Measurements from ENCODE around the gene RGPD4. TPM values are rescaled to one million over a fixed set of nuclear protein-coding genes. Genes with fewer than 3 reads are reported as not detected.
A peak's percentile ranks its signal among the peaks of the same experiment; 100 is the strongest.
"Not testable (repeated sequence)": the region's sequence is repeated elsewhere in the genome, so short reads cannot be mapped to it uniquely, and the experiment has no call there.

RGPD4 gene
- under 1 TPM in 8 of 10 donors, not detected in 2; 0.05 to 0.24 (median 0.09) TPM for polyA plus RNA-seq (ENCODE audit: insufficient read length in 10 of 10)
- long read RNA-seq, donor 1: 0 reads
- long read RNA-seq, donor 2: 0 reads
- long read RNA-seq, donor 3: 0 reads
- long read RNA-seq, donor 4: 0 reads
- long read RNA-seq, donor 5: 0 reads
- long read RNA-seq, donor 6: 0 reads
- long read RNA-seq, donor 7: 0 reads
- long read RNA-seq, donor 8: 0 reads
- long read RNA-seq, donor 9: 0 reads

DNA sequence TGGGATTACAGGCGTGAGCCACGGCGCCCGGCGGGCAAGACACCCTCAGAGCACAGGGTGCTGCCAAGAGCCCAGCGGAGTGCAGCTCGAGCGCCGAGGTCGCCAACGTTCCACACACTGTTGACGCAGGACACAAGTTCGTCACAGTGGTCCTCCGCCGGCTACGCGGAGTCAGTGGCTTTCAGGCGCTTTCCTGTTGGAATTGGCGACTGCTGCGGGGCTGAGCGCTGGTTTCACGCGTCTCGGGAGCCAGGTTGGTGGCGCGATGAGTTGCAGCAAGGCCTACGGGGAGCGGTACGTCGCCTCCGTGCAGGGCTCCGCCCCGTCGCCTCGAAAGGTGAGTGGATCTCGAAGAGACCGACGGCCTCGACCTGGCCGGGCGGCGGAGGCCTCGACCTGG is at the start of gene RGPD4:
RGPD4 (plus strand) TSS at position 144 of the 400 bp plus-strand sequence; CDS start at position 266, 122 bp downstream.
- not testable (repeated sequence) for DNase-seq

DNA sequence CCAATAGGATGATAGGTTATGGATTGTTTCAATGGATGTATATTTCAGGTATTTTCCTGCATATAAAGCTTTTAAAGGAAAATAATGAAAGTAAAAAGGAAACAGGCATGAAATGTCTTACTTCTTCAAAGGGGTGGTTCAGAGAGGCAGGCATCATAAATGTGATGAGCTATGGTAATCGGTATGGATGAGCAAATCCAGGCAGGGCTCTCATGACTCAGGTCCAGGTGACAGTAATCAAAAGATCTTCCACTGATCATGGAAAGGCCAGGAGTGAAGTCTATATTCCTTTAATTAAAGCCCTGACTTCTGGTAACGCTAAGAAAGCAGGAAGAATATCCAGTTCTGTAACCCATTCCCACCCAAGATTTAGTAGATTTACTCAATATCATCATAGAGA is 48.7 kb upstream of the RGPD4 start:
- no peak for DNase-seq

DNA sequence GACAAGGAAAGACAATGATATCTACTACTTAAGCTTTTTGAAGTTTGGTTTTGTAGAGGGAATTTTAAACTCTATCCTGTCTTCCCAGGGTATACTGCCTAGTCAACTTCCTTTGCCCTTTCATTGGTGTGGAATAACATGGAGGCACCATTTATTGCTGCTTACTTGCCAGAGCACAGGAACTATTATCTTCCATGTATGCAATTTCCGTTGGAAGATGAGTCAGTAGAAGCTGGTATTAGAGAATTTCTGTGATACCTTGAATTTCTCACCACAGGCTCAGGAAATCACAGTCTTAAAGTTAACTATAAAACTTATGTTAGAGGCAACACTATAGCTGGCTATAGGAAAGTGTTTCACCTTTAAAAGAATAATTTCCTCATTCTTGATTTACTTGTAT is 40.9 kb upstream of the RGPD4 start:
- DNase-seq: no peak

DNA sequence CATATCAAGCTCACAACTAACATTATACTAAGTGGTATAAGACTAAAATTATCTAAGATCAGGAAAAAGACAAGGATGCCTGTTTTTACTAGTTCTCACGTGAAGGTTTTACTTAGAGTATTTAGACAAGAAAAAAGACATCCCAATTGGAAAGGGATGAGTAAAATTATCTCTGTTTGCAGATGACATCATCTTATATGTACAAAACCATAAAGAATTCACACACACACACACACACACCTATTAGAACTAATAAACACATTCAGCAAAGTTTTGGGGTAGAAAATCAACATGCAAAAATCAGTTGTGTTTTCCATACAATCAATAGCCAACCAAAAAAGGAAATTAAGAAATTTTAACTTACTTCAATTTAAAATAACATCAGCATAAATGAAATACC is 35.9 kb upstream of the RGPD4 start:
- no peak for DNase-seq

DNA sequence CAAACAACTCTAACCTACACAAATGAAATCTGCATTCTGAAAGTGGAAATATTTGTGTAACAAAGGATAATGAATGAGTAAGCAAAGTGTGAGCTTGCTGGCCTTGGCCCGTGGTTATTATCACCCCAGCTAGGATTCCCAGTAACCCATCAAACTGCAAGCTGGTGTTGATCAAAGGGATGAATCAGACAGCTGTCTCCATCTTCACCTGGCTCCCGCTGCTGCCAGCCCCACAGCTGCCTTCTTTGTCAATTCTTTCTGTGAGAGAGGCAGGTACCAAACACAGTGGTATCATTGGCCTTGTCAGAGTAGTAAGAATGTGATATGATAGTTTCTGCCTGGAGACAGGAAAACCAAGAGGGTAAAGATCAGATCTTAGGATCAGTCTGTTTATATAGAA is 25.2 kb upstream of the RGPD4 start:
- no peak for DNase-seq

DNA sequence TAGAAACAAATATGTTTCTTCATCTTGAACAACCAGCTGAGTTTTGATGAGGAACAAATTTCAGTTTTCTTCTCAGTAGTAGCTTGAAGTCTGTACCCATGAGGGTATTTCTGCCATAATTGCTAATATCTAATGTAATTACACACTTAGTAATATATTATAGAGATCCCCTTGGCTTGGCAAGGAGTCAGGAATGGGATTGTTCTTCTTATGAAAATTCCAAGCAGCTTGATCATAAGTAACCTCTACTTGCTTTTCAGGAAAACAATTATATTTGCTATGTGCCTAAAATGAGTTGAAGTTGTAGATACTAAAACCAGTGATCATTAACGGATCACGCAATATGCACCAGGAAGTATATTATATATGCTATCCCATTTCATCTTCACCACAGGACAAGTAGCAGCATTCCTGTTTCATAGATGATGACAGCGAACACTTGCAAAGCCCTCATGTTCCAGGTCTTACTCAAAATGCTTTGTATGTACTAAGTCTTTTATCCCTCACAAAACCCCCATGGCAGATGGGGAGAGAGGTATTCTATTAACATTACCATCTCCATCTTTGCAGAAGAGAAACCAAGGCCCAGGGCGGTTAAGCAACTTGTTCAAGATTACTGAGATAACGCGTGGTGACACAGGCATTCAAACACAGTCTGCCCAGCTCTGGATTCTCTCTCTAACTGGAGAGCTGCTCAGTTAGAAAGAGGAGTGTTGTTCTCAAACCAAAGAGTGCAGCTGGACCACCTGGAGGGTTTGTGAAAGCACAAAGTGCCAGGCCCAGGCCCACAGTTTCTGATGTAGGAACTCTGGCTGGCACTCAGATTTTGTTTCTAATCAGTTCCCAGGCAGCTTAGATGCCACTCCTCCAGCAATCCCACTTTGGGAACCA is 21.8 kb upstream of the RGPD4 start:
- DNase-seq: no peak

DNA sequence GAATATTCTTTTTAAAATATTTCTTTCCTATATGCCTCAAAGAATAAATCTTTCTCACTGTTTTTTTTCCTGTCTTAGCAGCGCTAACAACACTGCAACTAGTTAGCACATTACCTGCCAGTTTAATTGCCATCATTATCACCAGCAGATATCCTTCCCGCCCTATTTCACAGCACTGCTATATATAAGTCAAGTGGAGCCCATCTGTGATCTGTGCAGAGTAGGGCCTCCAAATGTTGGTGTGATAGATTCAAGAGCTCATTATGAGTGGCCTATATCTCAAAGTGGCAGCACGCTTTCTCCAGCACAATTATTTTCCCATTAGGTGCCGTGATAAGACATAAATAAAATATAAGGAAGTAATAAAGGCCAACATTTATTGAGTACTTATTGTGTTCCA is 19.8 kb upstream of the RGPD4 start:
- DNase-seq: no peak

DNA sequence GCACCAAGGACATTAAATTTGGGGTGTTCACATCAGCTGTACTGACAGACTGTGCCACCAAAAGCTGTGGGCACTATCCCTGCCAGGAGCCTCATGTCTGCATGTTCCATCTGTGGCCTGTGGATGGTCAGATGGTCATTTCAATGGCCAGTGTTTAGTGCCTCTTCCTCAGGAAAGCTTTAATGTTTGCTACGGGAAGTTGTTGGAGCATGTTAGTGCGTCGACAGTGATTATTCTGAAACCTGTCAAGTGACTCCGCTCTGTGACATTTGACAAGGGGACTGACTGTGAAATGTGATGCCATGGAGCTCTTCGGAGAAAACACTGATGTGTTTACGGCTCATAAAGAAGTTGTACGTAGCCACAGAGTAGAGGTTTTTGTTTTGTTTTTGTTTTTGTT is 18.7 kb upstream of the RGPD4 start:
- no peak for DNase-seq

DNA sequence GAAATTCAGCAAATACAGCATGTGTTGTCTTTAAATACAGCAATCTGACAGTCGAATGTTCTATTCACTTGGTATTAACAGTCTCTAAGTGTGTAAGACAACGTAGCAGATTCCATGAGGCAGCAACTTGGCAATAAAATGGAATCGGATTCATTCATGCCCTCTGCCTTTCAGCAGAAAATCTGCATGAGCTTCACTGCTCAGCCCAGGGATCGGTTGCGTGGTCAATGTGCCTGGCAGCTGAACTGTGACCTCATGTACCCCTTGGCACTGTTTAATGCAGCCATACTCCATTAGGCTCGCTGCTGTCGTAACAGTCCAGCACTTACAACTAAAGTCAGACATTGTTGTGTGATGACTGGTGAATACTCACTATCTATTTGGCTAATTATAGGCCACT is 17.7 kb upstream of the RGPD4 start:
- DNase-seq: peak; percentile 17 to 52 (median 23)

DNA sequence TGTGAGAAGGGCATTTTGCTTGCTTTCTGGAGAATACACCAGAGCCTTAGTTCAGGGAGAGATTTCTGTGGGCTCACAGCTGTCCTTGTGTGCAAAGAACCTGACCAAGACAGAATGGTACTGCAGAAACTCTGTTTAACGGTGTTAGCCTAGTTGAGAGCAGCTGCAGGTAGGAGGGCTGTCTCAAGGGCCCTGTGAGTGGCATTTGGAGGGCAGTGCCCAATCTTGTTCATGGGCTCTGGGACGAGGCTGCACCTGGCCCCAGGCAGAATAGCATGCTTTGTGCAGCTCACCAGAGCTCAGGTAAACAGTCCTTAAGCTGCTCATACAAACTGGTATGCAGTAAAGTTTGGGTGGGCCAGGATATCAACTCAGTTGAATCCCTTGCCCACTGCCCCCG is 16.9 kb upstream of the RGPD4 start:
- DNase-seq: no peak

DNA sequence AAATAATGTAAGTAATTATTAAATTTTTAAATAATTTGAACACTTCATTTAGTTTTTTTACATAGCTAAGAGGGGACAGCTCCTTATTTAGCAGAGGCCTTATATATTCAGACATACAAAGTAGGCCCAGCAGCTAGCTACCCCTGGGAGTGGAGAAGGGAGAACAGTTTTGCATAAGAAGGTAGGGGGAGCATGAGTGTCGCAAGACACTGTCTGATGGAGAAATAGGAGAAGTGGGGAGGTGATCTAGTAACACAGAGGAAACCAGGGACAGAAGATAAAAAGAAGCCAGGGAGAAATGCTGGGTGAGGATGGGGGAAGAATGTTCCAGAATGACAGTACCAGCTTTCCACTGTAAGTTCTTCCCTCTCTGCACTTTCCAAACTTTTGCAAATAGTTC is 16.0 kb upstream of the RGPD4 start:
- DNase-seq: no peak

DNA sequence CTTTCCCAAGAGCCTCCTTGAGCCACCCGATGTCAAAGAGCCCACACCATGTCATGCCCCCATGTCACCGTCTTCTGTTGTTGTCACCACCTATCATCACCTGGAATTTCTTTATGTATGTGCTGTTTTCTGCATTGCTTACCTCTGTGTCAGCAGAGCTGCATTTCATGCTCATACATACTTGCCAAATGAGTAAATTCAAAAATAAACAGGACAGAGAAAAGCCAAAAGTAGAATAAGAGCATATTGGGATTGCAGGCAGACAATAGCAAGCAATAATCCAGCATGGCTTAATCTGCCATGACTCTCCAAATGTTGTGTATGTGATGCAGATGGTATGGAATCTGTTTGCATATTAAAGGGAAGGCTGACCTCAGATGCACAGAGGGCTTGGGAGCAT is 15.3 kb upstream of the RGPD4 start:
- no peak for DNase-seq

DNA sequence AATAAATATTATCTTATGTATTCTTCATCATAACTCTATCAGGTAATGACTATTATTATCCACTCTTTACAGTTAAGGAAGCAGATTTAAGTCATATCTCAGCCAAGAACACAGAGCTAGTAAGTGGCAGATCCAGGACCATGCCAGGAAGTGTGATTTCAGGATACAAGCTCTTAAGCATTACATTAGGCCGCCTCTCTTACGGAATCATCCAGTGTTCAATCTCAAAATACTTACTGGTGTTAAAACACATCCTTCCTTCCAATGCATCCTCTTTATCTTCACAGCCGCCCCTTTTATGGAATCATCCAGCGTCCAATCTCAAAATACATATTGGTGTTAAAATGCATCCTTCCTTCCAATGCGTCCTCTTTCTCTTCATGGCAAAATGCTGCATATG is 14.7 kb upstream of the RGPD4 start:
- no peak for DNase-seq

DNA sequence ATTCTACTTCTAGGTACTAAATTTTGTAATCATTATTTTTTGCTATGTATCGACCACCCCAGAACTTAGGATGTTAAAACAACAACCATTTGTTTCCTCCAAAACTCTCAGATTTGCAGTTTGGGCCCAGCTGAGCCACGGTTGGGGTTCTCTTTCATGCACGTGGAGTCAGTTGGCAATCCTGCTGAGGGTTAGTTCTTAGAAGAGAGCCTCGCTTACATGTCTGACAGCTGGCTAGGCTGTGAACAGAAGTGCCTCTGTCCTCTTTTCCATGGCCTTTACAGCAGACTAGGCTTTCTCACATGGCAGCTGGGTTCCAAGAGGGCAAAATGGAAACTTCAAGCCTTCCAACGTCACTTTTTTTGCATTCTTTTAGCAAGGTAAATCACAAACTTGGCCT is 9.3 kb upstream of the RGPD4 start:
- no peak for DNase-seq

DNA sequence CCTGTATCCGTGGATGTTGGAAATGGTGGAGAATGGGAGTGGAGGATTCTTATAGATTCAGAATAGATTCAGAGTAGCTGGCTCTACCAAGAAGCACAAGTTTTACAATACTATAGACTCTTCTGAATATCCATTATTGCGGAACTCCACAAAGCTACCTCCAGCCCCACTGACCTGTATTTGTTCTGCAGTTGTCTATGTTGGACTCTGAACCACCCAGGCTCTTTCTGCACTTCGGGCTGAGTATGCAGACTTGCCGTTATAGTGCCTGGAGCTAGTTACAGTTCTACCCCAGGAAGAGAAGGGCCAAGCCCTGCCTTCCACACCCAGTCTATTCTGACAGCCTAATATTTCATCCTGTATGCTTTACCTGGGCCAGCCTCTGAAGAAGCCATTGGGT is 4.4 kb upstream of the RGPD4 start:
- DNase-seq: no peak

DNA sequence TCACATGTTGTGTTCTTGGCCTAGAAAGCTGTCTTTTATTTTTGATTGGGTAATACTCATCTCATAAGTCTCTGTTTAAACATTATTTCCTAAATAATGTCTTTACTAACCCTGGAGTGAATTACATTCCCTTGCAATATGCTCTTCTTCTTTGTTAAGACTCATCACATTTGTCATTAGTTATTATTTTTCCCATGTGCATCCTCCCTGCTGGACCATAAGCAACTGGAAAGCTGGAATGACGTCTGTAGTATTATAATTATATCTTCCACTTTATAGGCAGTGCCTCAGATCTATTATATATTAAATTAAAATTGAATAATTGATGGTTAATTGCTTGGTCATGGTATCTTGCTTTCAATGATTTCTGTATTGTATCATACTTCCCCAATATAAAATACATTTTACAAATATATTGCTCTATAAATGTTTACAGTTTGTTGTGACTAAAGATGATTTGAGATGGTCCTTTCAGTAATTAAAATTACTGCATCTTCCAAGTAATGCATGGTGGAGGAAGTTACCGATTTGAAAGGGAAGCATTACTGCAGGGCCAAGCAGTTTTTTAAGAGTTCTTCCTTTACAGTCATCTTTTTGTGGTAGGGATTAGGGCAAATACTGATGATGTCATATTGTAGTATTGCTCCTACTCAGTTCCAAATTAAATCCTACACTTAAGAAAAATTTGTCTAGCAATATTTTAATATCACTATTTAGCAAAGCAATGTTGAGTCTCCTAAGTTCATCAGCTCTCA is 2.1 kb upstream of the RGPD4 start:
- no peak for DNase-seq

DNA sequence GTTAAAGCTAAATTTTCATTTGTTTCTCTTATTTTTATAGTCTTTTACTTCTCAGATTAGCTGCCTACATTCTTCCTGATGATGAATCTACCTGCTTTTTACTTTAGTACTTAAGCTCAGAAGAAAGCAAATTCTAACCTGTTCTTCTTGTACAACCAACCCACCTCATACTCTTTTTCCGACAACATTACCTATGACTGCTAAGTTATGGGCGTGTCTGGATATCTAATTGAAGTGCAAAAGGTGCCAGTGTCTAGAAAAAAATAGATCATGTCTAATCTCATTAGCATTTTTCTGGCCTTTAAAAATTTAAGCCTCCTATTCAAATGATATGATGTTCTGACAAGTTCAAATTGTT is 1.5 kb upstream of the RGPD4 start:
- DNase-seq: no peak

DNA sequence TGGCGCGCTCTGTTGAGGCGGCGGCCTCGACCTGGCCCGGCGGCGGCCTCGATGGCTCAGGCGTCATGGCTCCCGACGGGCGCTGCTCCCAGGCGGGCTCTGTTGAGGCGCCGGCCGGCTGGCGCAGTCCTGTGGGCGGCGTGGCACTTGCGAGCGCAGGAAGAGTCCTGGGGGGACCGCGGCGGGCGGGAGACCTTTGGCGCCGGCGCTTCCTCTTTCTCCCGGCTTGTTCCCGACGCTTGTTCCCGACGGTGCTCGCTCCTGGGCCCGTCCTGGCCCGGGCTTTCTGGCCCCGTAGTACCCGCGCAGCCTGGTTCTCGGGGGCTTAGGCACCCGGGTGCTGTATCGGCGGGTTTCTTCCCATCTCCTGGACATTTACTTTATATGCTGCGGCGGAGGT is 2.8 kb downstream of the RGPD4 start:
- not testable (repeated sequence) for DNase-seq

DNA sequence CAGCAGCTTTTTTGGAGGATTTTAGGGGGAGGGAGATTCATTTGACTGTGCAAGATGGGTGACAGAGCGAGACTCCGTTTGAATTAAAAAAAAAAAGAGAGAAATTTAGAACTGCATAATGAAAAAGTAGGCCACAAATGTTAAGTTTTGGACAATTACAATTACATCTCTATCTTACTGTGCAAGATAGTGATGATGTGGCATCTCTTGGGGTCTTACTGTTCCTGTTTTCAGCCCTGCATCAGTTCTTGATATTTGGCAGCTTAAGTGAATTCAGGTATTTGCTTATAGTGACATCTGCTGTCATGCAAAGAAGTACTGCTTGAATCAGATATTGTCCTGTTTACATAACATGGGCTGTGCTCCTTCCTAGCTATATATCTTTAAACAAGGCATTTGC is 6.5 kb downstream of the RGPD4 start:
- DNase-seq: not testable (repeated sequence)

DNA sequence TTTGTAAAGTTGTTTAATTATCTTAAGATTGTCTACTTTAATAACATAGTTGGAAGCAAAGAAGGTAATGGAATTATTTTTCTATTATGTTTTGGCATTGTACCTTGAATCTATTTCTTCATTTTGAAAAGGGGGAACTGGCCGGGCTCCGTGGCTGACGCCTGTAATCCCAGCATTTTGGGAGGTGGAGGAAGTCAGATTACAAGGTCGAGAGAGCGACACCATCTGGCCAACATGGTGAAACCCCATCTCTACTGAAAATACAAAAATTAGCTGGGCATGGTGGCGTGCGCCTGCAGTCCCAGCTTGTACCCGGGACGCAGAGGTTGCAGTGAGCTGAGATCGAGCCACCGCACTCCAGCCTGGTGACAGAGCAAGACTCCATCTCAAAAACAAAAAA is 6.9 kb downstream of the RGPD4 start:
- not testable (repeated sequence) for DNase-seq

DNA sequence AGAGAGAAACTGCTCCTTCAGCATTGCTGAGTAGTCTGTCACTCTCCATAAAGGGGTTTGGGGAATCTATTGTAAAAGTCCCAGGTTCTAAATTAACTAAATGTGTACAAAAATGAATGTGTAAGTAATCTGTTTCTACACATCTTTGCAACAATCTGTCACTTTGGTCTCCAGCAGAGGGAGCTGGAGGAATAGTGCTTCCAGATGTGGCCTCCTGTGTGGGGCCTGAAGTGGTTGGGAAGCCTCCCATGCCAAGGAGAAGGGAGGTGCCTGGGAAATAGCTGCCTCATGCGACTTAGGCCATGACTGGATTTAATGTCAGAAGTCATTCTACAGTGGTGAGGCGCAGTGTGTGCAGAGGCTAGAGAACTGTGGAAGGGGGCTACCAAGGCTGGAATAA is 89.4 kb downstream of the RGPD4 start:
- not testable (repeated sequence) for DNase-seq

DNA sequence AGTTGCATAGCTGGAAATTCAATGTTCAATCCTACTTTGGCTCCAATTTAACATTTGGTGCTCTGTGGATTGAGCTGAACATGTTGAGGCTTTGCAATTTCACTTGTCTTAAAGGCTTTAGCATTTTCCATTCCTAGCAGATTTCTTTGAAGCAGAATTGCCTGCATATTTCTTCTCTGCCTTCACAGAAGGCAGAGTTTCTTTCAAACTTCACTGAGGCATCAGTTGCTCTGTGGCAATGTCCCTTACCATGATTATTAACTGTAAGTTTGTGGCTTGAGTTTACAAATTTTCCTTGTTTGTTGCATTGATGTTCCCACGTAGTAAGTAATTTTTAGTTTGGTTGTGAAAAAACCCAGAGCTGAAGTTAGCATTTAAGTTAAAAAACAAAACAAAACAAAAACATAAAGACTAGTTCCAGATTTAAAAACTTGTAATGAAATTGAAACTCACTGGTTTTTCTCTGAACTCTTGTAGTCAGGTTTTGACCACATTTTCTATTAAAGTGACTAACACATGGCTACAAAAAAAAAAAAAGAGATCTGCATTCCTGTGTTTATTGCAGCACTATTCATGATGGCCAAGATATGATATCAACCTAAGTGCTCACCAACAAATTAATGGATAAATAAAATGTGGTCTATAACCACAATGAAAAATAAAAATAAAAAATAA is 90.1 kb downstream of the RGPD4 start:
- not testable (repeated sequence) for DNase-seq

All from muscle of back (tissue), 13 donors.